Trophoblast cell (in vitro differentiated cells and primary cell): ENCODE measurements around the gene NCOA4.

Experiments
- DNase-seq, 2 donors: peaks; one replicate each; pipeline ENCODE4 v3.0.0-alpha.2; 2016
- H2AFZ ChIP-seq: 2 replicates; pipeline ENCODE4 v1.6.1; 2013; ENCODE audit warnings: low read length, moderate library complexity, mild to moderate bottlenecking; ENCODE audit not compliant: insufficient read depth, poor library complexity
- H2AK5ac ChIP-seq: 2 replicates; pipeline ENCODE4 v1.6.1; 2013; ENCODE audit warnings: mild to moderate bottlenecking, low read length
- H2BK120ac ChIP-seq: 2 replicates; pipeline ENCODE4 v1.6.1; 2013; ENCODE audit warnings: low read length, mild to moderate bottlenecking, moderate library complexity; ENCODE audit not compliant: insufficient read depth, poor library complexity
- H2BK12ac ChIP-seq: 2 replicates; pipeline ENCODE4 v1.6.1; 2013; ENCODE audit warnings: mild to moderate bottlenecking, low read length, moderate library complexity
- H2BK5ac ChIP-seq: 2 replicates; pipeline ENCODE4 v1.6.1; 2013; ENCODE audit warnings: low read length, low read depth, moderate library complexity, mild to moderate bottlenecking; ENCODE audit not compliant: poor library complexity
- H3K14ac ChIP-seq: 2 replicates; pipeline ENCODE4 v1.6.1; 2013; ENCODE audit warnings: mild to moderate bottlenecking, low read length
- H3K18ac ChIP-seq: 2 replicates; pipeline ENCODE4 v1.6.1; 2013; ENCODE audit warnings: mild to moderate bottlenecking, low read length
- H3K23ac ChIP-seq: 2 replicates; pipeline ENCODE4 v1.6.1; 2013; ENCODE audit warnings: low read length
- H3K27ac ChIP-seq: 2 replicates; pipeline ENCODE4 v1.5.1; 2013; ENCODE audit warnings: low read depth, mild to moderate bottlenecking, inconsistent platforms, low read length, moderate library complexity
- H3K27me3 ChIP-seq: 2 replicates; pipeline ENCODE4 v1.6.1; 2013; ENCODE audit warnings: inconsistent platforms, mild to moderate bottlenecking, low read length, moderate library complexity; ENCODE audit not compliant: insufficient read depth
- H3K36me3 ChIP-seq, 2 experiments: 1 replicate in 1 of 2; 2 replicates in 1 of 2; pipeline ENCODE4 v1.6.1; 2013; ENCODE audit warnings: low read length in 2 of 2, mild to moderate bottlenecking in 2 of 2, moderate library complexity in 1 of 2; ENCODE audit not compliant: insufficient read depth in 2 of 2, control insufficient read depth in 1 of 2
- H3K4ac ChIP-seq: 2 replicates; pipeline ENCODE4 v1.6.1; 2013; ENCODE audit warnings: low read depth, mild to moderate bottlenecking, low read length, moderate library complexity
- H3K4me1 ChIP-seq, 2 experiments: 1 replicate in 1 of 2; 2 replicates in 1 of 2; pipeline ENCODE4 v1.6.1; 2013; ENCODE audit warnings: low read length in 2 of 2, mild to moderate bottlenecking in 2 of 2, moderate library complexity in 1 of 2; ENCODE audit not compliant: insufficient read depth in 2 of 2, control insufficient read depth in 1 of 2
- H3K4me2 ChIP-seq: 2 replicates; pipeline ENCODE4 v1.6.1; 2013; ENCODE audit warnings: inconsistent platforms, mild to moderate bottlenecking, low read length, moderate library complexity
- H3K4me3 ChIP-seq: 2 replicates; pipeline ENCODE4 v1.5.1; 2013; ENCODE audit warnings: mild to moderate bottlenecking, low read depth, low read length, inconsistent platforms
- H3K79me1 ChIP-seq: one replicate; pipeline ENCODE4 v1.6.1; 2013; ENCODE audit warnings: low read length
- H3K79me2 ChIP-seq: 2 replicates; pipeline ENCODE4 v1.6.1; 2013; ENCODE audit warnings: low read length, mild to moderate bottlenecking; ENCODE audit not compliant: control insufficient read depth, insufficient read depth, poor library complexity
- H3K9ac ChIP-seq: 2 replicates; pipeline ENCODE4 v1.6.1; 2013; ENCODE audit warnings: mild to moderate bottlenecking, low read length
- H3K9me3 ChIP-seq: 2 replicates; pipeline ENCODE4 v1.6.1; 2013; ENCODE audit warnings: low read depth, mild to moderate bottlenecking, control low read depth, inconsistent platforms, low read length; ENCODE audit not compliant: insufficient read depth
- H4K12ac ChIP-seq: 2 replicates; pipeline ENCODE4 v1.6.1; 2013; ENCODE audit warnings: low read depth, mild to moderate bottlenecking, low read length, moderate library complexity
- H4K8ac ChIP-seq: 2 replicates; pipeline ENCODE4 v1.6.1; 2013; ENCODE audit warnings: low read depth, mild to moderate bottlenecking, low read length, moderate library complexity
- H4K91ac ChIP-seq: one replicate; pipeline ENCODE4 v1.6.1; 2013; ENCODE audit warnings: low read depth, mild to moderate bottlenecking, low read length, moderate library complexity
- WGBS: extraction: QIAGEN DNeasy Blood & Tissue Kit; methylation state at CpG from one replicate; pipeline ENCODE4 v1.1.7; 2013; ENCODE audit warnings: missing lambda C conversion rate; ENCODE audit not compliant: insufficient read length, insufficient coverage; ENCODE audit errors: extremely low coverage; 5-methylcytosine and 5-hydroxymethylcytosine counted together

NCOA4 gene

DNA sequence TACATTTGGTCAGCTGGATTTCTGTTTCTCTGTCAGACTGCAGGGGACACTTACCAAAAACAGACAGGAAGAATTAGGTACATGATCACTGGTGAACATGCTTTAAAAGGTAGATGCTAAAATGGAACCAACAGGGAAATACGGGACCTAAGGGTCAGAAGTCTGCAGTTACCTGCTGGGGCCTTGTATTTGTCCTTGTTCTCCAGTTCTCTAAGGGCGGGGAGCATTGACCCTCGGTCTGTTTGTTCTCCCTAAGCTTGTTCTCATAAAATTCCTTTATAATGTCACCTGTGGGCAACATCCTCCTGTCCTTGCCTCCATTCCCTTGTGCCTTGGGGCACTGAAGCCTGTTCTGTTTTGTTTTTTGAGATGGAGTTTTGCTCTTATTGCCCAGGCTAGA, 45.4 kb upstream of the NCOA4 start:
- Histone ChIP-seq H3K27ac (no peak overlapping the region), H2AFZ (no peak overlapping the region), H2BK120ac (no peak overlapping the region), H3K4me3 (no peak overlapping the region), H3K23ac (no peak overlapping the region), H3K4me1 (peaks cover 4 to 6% of the 10 kb centered on the region in 2 experiments), H3K79me1 (no peaks in the 10 kb centered on the region), H4K91ac (no peak overlapping the region), H3K4me2 (no peak overlapping the region), H3K18ac (no peak overlapping the region), H3K14ac (no peak overlapping the region), H3K79me2 (no peaks in the 10 kb centered on the region), H3K4ac (no peak overlapping the region), H3K27me3 (no peaks in the 10 kb centered on the region), H2BK5ac (no peak overlapping the region), H3K9ac (no peak overlapping the region), H2BK12ac (no peak overlapping the region), H3K36me3 (no peaks in the 10 kb centered on the region), H3K9me3 (no peaks in the 10 kb centered on the region), H4K12ac (no peak overlapping the region), H2AK5ac (no peak overlapping the region), H4K8ac (no peak overlapping the region)
- whole genome bisulfite sequencing, result no CpG with 5 or more reads among the region's 3 CpGs
- peak in 1 of 2 donors; percentile 31 for DNase-seq

DNA sequence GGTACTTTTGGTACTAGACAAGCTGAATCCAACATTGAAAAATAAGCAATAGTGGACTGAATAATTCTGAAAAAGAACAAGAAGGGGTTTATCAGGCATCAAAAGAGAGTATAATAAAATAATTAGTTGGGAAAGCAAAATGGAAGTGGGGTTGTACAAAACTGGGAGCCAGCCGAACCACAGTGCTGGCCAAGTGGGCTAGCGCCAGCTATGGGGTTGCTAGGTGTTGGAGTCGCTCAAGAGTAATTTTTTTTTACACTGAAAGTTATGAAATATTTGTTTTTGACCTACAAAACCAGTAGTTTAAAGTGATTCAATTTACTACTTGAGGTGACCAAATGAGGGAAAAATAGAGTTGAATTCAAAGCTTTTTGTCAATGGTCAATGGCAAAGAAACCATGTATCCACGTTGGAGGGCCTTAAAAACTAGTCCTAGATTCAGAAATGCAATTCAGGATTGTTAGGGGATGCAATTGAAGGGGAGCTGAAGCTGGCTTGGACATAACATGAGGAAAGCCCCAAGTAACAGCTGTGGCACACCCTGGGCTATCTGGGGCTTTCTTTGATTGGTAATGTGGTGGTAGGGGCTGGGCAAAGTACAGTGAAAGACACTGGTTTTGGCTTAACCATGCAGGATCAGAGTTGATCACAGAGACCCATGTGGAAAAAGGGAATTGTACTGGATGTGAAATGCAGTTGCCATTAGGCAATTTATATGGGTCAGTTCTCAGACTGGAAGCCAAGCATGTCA, 43.9 kb upstream of the NCOA4 start:
- H3K4ac ChIP-seq, result no peak overlapping the region
- no peak overlapping the region for H3K18ac ChIP-seq
- H3K9ac ChIP-seq, result no peak overlapping the region
- no peak overlapping the region for H3K14ac ChIP-seq
- no peaks in the 10 kb centered on the region for H3K36me3 ChIP-seq
- peaks cover 0 to 5% of the 10 kb centered on the region in 2 experiments for H3K4me1 ChIP-seq
- no peaks in the 10 kb centered on the region for H3K79me2 ChIP-seq
- H2BK12ac ChIP-seq, result no peak overlapping the region
- no peak for DNase-seq
- H3K4me2 ChIP-seq, result no peak overlapping the region
- H3K79me1 ChIP-seq, result no peaks in the 10 kb centered on the region
- H3K4me3 ChIP-seq, result no peak overlapping the region
- H4K8ac ChIP-seq, result no peak overlapping the region
- no peak overlapping the region for H4K12ac ChIP-seq
- no peaks in the 10 kb centered on the region for H3K27me3 ChIP-seq
- H4K91ac ChIP-seq, result no peak overlapping the region
- no peak overlapping the region for H3K27ac ChIP-seq
- no peak overlapping the region for H2BK120ac ChIP-seq
- WGBS, result no CpG with 5 or more reads among the region's 4 CpGs
- no peak overlapping the region for H2AK5ac ChIP-seq
- no peak overlapping the region for H3K23ac ChIP-seq
- no peak overlapping the region for H2AFZ ChIP-seq
- H3K9me3 ChIP-seq, result no peaks in the 10 kb centered on the region
- no peak overlapping the region for H2BK5ac ChIP-seq

DNA sequence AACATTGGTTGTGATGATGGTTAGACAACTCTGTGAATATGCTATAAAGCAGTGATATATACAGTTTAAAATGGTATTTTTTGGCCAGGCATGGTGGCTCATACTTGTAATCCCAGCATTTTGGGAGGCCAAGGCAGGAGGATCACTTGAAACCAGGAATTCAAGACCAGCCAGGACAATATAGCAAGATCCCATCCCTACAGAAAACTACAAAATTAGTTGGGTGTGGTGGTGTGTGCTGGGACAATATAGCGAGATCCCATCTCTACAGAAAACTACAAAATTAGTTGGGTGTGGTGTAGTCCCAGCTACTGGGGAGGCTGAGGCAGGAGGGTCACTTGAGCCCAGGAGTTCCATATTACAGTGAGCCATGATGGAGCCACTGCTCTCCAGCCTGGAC, 43.1 kb upstream of the NCOA4 start:
- H2AK5ac ChIP-seq, result no peak overlapping the region
- H3K79me1 ChIP-seq, result no peaks in the 10 kb centered on the region
- H2AFZ ChIP-seq, result no peak overlapping the region
- WGBS, result no CpG with 5 or more reads among the region's 1 CpG
- no peak overlapping the region for H3K9ac ChIP-seq
- no peak overlapping the region for H2BK5ac ChIP-seq
- H3K18ac ChIP-seq, result no peak overlapping the region
- no peaks in the 10 kb centered on the region for H3K79me2 ChIP-seq
- H4K8ac ChIP-seq, result no peak overlapping the region
- H3K4me1 ChIP-seq, result peaks cover 0 to 9% of the 10 kb centered on the region in 2 experiments
- H3K4ac ChIP-seq, result no peak overlapping the region
- no peaks in the 10 kb centered on the region for H3K27me3 ChIP-seq
- H3K23ac ChIP-seq, result no peak overlapping the region
- DNase-seq, result no peak
- H4K12ac ChIP-seq, result no peak overlapping the region
- H3K27ac ChIP-seq, result no peak overlapping the region
- no peaks in the 10 kb centered on the region for H3K9me3 ChIP-seq
- H3K14ac ChIP-seq, result no peak overlapping the region
- H2BK120ac ChIP-seq, result no peak overlapping the region
- no peaks in the 10 kb centered on the region for H3K36me3 ChIP-seq
- no peak overlapping the region for H3K4me2 ChIP-seq
- H2BK12ac ChIP-seq, result no peak overlapping the region
- H4K91ac ChIP-seq, result no peak overlapping the region
- no peak overlapping the region for H3K4me3 ChIP-seq

DNA sequence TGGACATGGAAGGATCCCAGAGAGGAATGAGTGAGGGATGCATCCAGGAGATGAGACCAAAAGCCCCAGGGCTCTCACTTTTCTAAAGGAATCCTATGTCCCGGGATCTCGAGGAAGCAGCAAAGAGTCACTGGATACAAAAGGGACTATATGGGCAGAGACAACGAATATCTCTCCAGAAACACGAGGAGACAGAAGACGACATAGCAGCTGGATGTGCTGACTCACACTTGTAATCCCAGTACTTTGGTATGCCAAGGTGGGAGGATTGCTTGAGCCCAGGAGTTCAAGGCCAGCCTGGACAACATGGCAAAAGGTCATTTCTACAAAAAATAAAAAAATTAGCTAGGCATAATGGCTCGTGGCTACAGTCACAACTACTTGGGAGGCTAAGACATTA, 40.3 kb upstream of the NCOA4 start:
- no CpG with 5 or more reads among the region's 6 CpGs for WGBS
- Histone ChIP-seq H3K18ac (no peak overlapping the region), H3K4me1 (peaks cover 0 to 9% of the 10 kb centered on the region in 2 experiments), H3K4ac (no peak overlapping the region), H2BK12ac (no peak overlapping the region), H3K4me2 (no peak overlapping the region), H3K79me2 (no peaks in the 10 kb centered on the region), H4K8ac (no peak overlapping the region), H3K9me3 (no peaks in the 10 kb centered on the region), H2BK5ac (no peak overlapping the region), H3K36me3 (no peaks in the 10 kb centered on the region), H3K9ac (no peak overlapping the region), H4K12ac (no peak overlapping the region), H3K23ac (no peak overlapping the region), H3K4me3 (no peak overlapping the region), H2BK120ac (no peak overlapping the region), H4K91ac (no peak overlapping the region), H2AFZ (no peak overlapping the region), H2AK5ac (no peak overlapping the region), H3K79me1 (no peaks in the 10 kb centered on the region), H3K27ac (no peak overlapping the region), H3K14ac (no peak overlapping the region), H3K27me3 (no peaks in the 10 kb centered on the region)
- DNase-seq, result peak; percentile 23 to 65
